LNCAP (cell line): Measurements from ENCODE around the gene PATE1.

Experiments used
- CTCF ChIP-seq: fragments of 450-650 bp; IDR thresholded peaks from 2 replicates; pipeline ENCODE4 v1.5.1; 2017; ENCODE audit warnings: mild to moderate bottlenecking

The PATE1 gene

GRCh38 chr11:125772834-125773505 is 26.9 kb downstream of the PATE1 start:
- no peak for TF ChIP-seq CTCF

- no peak for TF ChIP-seq CTCF
Measured at GRCh38 chr11:125773516-125773915, 27.4 kb downstream of the PATE1 start.

- no peak for TF ChIP-seq CTCF
Measured at GRCh38 chr11:125777309-125777708, 31.2 kb downstream of the PATE1 start.

GRCh38 chr11:125778728-125779127 is 32.6 kb downstream of the PATE1 start, which contains the start of gene PATE2:
PATE2 (minus strand) TSS chr11:125778828; CDS start chr11:125778773, 55 bp downstream.
- no peak for TF ChIP-seq CTCF

- no peak for TF ChIP-seq CTCF
Measured at GRCh38 chr11:125784678-125785077, 38.6 kb downstream of the PATE1 start.

- TF ChIP-seq CTCF = no peak
Measured at GRCh38 chr11:125787827-125788226, 41.7 kb downstream of the PATE1 start, which contains the start of gene PATE3. PATE3 (plus strand) TSS chr11:125788127; CDS start chr11:125788152, 25 bp downstream.

- TF ChIP-seq CTCF = no peak
Measured at GRCh38 chr11:125790825-125791224, 44.7 kb downstream of the PATE1 start.

GRCh38 chr11:125797641-125798040 is 51.6 kb downstream of the PATE1 start:
- TF ChIP-seq CTCF = no peak
